GM21528 (cell line): Measurements from ENCODE around the gene LDLRAD1.
"Not testable (repeated sequence)": the region's sequence is repeated elsewhere in the genome, so short reads cannot be mapped to it uniquely, and the experiment has no call there.

ENCODE experiments used
- ATAC-seq: cut with Tn5 transposase; IDR thresholded peaks from one replicate; pipeline ENCODE4 v1.9.1; 2021; ENCODE audit warnings: mild to moderate bottlenecking, moderate library complexity; ENCODE audit not compliant: unreplicated experiment, low FRiP score

LDLRAD1 gene

GRCh38 chr1:53995683-53996082, 22.3 kb downstream of the LDLRAD1 start:
- no peak for ATAC-seq

DNA sequence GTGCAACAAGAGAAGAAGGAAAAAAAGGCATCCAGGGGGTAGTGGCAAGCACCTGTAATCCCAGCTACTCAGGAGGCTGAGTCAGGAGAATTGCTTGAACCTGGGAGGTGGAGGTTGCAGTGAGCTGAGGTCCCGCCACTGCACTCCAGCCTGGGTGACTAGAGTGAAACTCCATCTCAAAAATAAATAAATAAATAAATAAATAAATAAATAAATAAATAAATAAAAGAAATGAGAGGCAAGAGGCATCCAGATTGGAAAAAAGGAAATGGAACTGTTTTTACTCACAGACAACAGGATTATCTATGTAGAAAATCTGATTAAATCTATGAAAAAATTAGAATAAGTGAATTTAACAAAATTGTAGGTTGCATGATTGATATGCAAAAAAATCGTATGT, 23.5 kb downstream of the LDLRAD1 start:
- ATAC-seq = not testable (repeated sequence)

- ATAC-seq = no peak
Observed at GRCh38 chr1:53992085-53992874, 25.7 kb downstream of the LDLRAD1 start.

GRCh38 chr1:53987880-53988279, 30.1 kb downstream of the LDLRAD1 start:
- no peak for ATAC-seq

GRCh38 chr1:53986458-53986857, 31.5 kb downstream of the LDLRAD1 start:
- no peak for ATAC-seq

DNA sequence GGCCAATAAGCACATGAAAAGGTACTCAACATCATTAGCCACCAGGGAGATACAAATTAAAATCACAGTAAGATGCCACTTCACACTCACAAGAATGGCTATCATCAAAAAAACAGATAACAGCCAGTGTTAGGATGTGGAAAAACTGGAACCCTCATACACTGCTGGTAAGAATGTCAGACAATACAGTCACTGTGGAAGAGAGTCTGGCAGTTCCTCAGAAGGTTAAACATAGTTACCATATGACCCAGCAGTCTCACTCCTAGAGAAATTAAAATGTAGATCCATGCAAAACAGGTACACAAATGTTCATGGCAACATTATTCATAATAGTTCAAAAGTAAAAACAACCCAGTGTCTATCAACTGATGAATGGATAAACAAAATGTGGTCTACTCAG, 33.3 kb downstream of the LDLRAD1 start:
- no peak for ATAC-seq

- no peak for ATAC-seq
Observed at GRCh38 chr1:53982763-53983104, 35.3 kb downstream of the LDLRAD1 start.

GRCh38 chr1:53982034-53982762, 35.8 kb downstream of the LDLRAD1 start:
- no peak for ATAC-seq

DNA sequence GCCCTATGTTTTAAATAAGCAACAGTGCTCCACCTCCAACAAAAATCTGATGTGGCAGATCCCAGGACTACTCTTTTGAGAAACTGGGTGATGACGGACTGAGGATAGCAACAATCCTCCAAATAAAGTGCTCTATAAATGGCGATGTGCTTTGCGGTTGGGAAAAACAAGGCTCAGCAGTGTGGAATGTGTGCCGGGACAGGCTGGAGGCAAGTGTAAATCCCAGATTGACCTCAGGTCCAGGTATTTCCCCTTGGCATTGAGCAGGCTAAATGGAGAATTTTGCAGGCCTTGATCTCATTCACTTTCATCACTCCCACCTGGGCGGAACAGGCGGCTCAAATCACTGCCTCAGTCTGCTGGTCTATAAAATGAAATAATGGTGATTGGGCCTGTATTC, 36.8 kb downstream of the LDLRAD1 start:
- no peak for ATAC-seq

- no peak for ATAC-seq
Observed at GRCh38 chr1:53979712-53980450, 38.1 kb downstream of the LDLRAD1 start.

DNA sequence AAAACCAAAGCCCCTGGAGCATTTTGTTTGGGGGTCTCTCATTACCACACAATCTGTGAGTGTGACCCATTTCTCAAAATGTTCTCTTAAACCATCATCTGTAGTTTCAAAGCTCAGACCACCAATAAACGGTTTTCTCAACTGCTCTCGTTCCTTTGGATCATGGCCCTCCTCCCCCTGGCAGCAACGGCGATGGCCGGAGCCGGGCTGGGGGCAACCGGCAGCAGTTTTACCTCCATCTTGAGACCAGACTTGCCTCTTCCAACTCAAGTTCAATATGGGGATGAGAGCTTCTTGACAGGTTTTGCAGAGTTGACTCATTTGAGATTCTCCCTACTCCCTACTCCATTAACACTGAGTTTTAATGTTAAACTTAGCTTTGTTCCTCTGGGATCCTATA, 42.1 kb downstream of the LDLRAD1 start:
- ATAC-seq = no peak

GRCh38 chr1:53971718-53972117, 46.3 kb downstream of the LDLRAD1 start:
- ATAC-seq = no peak

DNA sequence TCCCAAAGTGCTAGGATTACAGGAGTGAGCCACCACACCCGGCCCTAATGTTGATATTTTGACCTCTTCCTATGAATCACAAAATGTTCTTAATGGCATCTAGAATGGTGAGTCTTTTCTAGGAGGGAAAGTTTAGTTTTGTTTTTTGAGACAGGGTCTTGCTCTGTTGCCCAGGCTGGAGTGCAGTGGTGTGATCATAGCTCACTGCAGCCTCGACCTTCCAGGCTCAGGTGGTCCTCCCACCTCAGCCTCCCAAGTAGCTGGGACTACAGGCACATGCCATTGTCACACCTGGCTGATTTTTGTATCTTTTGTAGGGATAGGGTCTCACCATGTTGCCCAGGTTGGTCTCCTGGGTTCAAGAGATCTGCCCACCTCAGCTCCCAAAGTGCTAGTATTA, 48.7 kb downstream of the LDLRAD1 start:
- ATAC-seq = not testable (repeated sequence)

DNA sequence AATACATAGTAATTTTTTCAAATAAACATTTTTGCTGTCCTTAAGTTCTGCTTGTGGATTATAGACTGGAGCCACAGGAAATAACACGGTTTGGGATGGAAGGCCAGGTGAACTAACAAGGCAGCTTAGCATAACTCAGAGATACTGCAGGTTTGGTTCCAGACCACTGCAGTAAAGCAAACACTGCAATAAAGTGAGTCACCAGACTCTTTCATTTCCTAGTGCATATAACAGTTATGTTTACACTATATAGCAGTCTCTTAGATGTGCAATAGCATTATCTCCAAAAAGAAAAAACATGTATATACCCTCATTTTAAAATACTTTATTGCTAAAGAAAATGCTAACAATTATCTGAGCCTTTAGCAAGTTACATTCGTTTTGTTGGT, 49.9 kb downstream of the LDLRAD1 start:
- no peak for ATAC-seq

- no peak for ATAC-seq
Observed at GRCh38 chr1:53967409-53968124, 50.4 kb downstream of the LDLRAD1 start.

DNA sequence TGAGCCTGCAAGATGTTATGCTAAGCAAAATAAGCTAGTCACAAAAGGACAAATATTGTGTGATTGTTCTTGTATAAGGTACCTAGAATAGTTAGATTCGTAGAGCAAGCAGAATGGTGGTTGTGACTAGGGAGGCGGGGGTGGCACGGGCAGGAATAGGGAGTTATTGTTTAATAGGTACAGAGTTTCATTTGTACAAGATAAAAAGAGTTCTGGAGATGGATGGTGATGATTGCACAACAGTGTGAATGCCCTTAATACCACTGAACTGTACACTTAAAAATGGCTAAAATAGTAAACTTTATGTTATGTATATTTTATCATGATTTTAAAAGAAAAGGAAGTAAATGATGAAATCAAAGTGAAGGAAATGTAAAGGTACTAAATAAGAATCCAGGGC, 51.2 kb downstream of the LDLRAD1 start:
- ATAC-seq = no peak

DNA sequence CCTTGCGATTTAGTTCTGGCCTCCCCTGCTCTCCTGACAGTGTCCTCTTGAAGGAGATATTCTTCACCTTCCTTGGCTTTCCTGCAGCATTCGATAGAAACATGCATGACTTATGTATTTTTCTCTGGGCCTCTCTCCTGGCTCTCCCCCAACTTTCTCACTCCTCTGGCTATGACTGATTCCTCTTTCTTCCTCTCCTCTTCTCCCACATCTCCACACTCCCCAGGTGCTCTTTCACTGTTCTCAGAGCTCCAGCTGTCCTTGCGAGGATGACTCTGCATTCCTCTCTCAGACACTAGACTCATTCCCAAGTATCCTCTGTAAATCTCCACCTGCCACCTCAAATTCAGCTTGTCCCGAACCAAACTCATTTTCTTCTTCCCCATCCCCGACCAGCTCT, 53.9 kb downstream of the LDLRAD1 start:
- no peak for ATAC-seq

DNA sequence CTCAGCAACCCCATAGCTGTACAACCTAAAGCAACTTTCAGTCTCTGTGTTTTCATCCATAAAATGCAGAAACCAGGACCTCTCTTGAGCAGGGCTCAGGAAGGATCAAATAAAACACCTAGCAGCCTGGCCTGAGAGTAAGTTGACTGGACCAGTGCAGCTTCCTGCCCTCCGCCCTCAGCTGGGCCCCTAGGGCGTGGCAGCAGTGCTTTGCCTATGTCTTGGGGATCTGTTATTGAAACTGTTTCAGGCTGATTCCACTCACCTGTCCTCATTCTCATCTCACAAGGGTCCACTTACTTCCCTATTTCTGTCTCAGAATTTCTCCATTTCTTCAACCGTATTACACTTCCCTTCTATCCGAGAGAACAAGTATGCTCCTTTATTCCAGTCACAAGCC, 54.5 kb downstream of the LDLRAD1 start:
- ATAC-seq = no peak

DNA sequence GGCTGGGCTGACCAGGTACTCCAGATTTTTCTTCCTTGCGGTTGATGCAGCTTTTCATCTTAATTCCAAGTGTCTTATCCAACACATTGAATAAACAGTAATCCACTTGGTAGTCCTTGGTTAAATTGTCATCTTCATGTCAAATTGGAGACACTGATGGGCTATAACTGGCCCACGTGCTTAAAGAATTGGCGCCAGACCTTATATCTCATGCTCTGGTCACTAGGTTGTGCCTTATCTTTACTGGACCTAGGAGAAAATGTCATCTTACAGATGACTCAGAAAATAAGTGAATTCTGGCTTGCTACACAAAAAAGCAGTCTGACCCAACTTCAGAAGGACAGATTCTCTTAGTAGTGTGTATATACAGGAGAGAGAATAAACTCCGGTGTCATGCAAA, 55.6 kb downstream of the LDLRAD1 start:
- ATAC-seq = no peak

DNA sequence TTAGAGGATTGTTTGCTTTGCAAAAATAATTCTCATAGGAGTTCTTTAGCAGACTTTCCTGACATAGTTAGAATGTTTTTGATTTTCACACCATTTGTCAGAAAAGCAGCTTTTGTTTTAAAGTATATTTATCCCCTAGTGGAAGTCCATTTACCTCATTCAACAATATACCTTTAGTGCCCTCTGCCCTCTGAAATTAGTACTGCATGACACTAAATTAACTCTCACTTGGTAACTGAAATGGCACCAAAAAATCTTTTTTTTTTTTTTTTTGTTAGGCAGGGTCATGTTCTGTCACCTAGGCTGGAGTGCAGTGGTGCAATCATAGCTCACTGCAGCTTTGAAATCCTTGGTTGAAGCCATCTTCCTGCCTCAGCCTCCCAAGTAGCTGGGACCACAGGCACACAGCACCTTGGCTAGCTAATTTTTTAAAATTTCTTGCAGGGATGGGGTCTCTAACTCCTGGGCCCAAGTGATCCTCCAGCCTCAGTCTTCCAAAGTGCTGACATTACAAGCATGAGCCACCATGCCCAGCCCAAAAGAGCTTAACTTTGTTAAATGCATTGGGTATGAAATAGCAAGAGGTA, 58.2 kb downstream of the LDLRAD1 start:
- ATAC-seq = no peak
